ENCODE data around the gene OGDH. TPM values are rescaled to one million over a fixed set of nuclear protein-coding genes. Genes with fewer than 3 reads are reported as not detected.

The OGDH gene
- polyA plus RNA-seq, 3 donors = 41.0 to 74.1 (median 49.9) TPM

DNA sequence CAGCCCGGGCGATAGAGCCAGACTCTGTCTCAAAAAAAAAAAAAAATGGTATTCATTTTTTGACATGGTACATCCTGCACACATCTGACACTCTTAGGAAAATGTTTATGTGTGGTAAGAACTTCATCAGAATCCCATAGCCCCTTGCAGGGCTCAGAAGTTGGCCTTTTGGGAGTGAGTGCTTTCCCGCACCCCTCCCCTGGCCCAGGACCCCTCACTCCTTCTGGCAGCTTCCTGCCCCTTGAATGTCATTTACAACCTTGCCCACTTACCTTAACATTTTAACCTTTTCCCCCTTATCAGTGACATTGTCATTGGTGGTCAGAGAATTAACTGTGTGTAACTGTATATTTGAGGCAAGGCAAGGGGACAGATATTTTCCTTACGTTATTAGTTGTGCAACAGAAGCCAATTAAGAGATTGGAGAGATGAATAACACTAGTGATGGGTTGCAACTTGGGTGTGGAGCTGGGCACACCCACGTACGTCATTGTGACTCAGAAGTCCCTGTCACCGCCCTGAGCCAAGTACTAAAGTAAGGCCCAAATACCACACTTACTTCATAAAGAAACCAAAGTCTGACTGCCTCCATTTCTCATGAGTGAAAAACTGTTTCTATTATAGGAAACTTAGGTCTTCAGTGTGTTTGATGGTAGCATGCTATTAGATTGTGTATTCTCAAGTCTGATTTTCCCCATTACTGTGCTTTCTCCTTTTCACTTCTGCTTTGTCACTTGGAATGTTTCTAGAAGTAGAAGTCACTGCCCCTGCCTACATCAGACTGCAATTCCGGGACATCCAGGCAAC lies 31.6 kb downstream of the OGDH start:
- Mint-ChIP-seq H3K4me3 (peak overlapping the region; percentile 66 to 86), H3K36me3 (peaks cover 22 to 45% of the 10 kb centered on the region in 2 donors), H3K4me1 (peaks cover 75% of the 10 kb centered on the region), H3K27me3 (ENCODE audit: low read depth in 3 of 3) (no peaks in the 10 kb centered on the region), H3K27ac (peak overlapping the region; percentile 100), H3K9me3 (no peaks in the 10 kb centered on the region)
- no peaks in the 10 kb centered on the region for H4K20me1 ChIP-seq (ENCODE audit: insufficient read depth, low read length)
- H3K4me2 ChIP-seq (replicated peaks; ENCODE audit: extremely low read depth, low read length, poor library complexity, severe bottlenecking) = peak overlapping the region; percentile 52
- peak overlapping the region; percentile 85 for H3K9ac ChIP-seq (ENCODE audit: insufficient read depth, low read length, poor library complexity, severe bottlenecking)
- no peak for TF ChIP-seq CTCF (IDR thresholded peaks at IDR 0.05)
- H2AFZ ChIP-seq (ENCODE audit: insufficient read depth, low read depth, low read length, poor library complexity, severe bottlenecking) = no peak overlapping the region
- DNase-seq = peak; percentile 97 to 99 (median 99)
- peaks cover 75% of the 10 kb centered on the region for H3K79me2 ChIP-seq (ENCODE audit: insufficient read depth, low read length)
- 0% methylated on average over 1 of the region's 8 CpGs for WGBS (ENCODE audit: insufficient coverage)
- intact Hi-C loops (cut with micrococcal nuclease) = loop anchor here (10.0 kb wide), 2 partner anchors 53 to 207 kb away; partner anchors contain the start of genes H2AZ2 (in 1 of the 2) and TMED4 (in 1 of the 2)
- peaks cover 0 to 8% of the 10 kb centered on the region in 2 donors for H3K36me3 ChIP-seq (replicated peaks in 1 of 2; ENCODE audit: control insufficient read depth in 1 of 2, insufficient read depth in 2 of 2, low read length in 2 of 2)
- H3K4me3 ChIP-seq (replicated peaks in 1 of 3; ENCODE audit: low read depth in 2 of 3, low read length in 3 of 3) = peak overlapping the region in 1 of 3 experiments; percentile 34
- H3K9me3 ChIP-seq (replicated peaks in 1 of 2; ENCODE audit: control insufficient read depth in 1 of 2, insufficient read depth in 1 of 2, low read length in 2 of 2) = no peaks in the 10 kb centered on the region
- peak overlapping the region; percentile 97 to 100 for H3K27ac ChIP-seq (ENCODE audit: low read depth in 1 of 2, low read length in 2 of 2)
- peaks cover 74 to 77% of the 10 kb centered on the region in 2 donors for H3K4me1 ChIP-seq (ENCODE audit: control insufficient read depth in 1 of 2, insufficient read depth in 2 of 2, low read length in 2 of 2)
- H3K27me3 ChIP-seq (ENCODE audit: control insufficient read depth in 2 of 2, insufficient read depth in 2 of 2, low read length in 2 of 2) = no peaks in the 10 kb centered on the region

GRCh38 chr7:44638611-44639557 lies 32.5 kb downstream of the OGDH start:
- Mint-ChIP-seq H3K4me3 (peak overlapping the region; percentile 66 to 86), H3K4me1 (peaks cover 66% of the 10 kb centered on the region), H3K36me3 (peaks cover 20 to 45% of the 10 kb centered on the region in 2 donors), H3K27me3 (ENCODE audit: low read depth in 3 of 3) (no peaks in the 10 kb centered on the region), H3K9me3 (no peaks in the 10 kb centered on the region), H3K27ac (peak overlapping the region; percentile 100)
- peaks cover 67% of the 10 kb centered on the region for H3K79me2 ChIP-seq (ENCODE audit: insufficient read depth, low read length)
- peaks cover 66 to 68% of the 10 kb centered on the region in 2 donors for H3K4me1 ChIP-seq (ENCODE audit: control insufficient read depth in 1 of 2, insufficient read depth in 2 of 2, low read length in 2 of 2)
- H4K20me1 ChIP-seq (ENCODE audit: insufficient read depth, low read length) = no peaks in the 10 kb centered on the region
- H2AFZ ChIP-seq (ENCODE audit: insufficient read depth, low read depth, low read length, poor library complexity, severe bottlenecking) = no peak overlapping the region
- H3K4me2 ChIP-seq (replicated peaks; ENCODE audit: extremely low read depth, low read length, poor library complexity, severe bottlenecking) = peak overlapping the region; percentile 52
- no peaks in the 10 kb centered on the region for H3K27me3 ChIP-seq (ENCODE audit: control insufficient read depth in 2 of 2, insufficient read depth in 2 of 2, low read length in 2 of 2)
- DNase-seq = peak; percentile 90 to 93 (median 92)
- TF ChIP-seq CTCF (IDR thresholded peaks at IDR 0.05) = peak; percentile 19
- intact Hi-C loops (cut with micrococcal nuclease) = loop anchor here (10.0 kb wide), 2 partner anchors 54 to 206 kb away; partner anchors contain the start of genes H2AZ2 (in 1 of the 2) and TMED4 (in 1 of the 2)
- WGBS (ENCODE audit: insufficient coverage) = 47% methylated on average over 3 of the region's 5 CpGs
- peaks cover 0 to 8% of the 10 kb centered on the region in 2 donors for H3K36me3 ChIP-seq (replicated peaks in 1 of 2; ENCODE audit: control insufficient read depth in 1 of 2, insufficient read depth in 2 of 2, low read length in 2 of 2)
- peak overlapping the region in 1 of 3 experiments; percentile 42 for H3K4me3 ChIP-seq (replicated peaks in 1 of 3; ENCODE audit: low read depth in 2 of 3, low read length in 3 of 3)
- peak overlapping the region; percentile 85 for H3K9ac ChIP-seq (ENCODE audit: insufficient read depth, low read length, poor library complexity, severe bottlenecking)
- no peaks in the 10 kb centered on the region for H3K9me3 ChIP-seq (replicated peaks in 1 of 2; ENCODE audit: control insufficient read depth in 1 of 2, insufficient read depth in 1 of 2, low read length in 2 of 2)
- H3K27ac ChIP-seq (ENCODE audit: low read depth in 1 of 2, low read length in 2 of 2) = peak overlapping the region; percentile 97 to 100

All from CD14-positive monocyte (primary cell).